Mesothelial cell of epicardium (in vitro differentiated cells): ENCODE measurements around the gene TRH. TPM values are rescaled to one million over a fixed set of nuclear protein-coding genes. Genes with fewer than 3 reads are reported as not detected.
"Not testable (repeated sequence)": the region's sequence is repeated elsewhere in the genome, so short reads cannot be mapped to it uniquely, and the experiment has no call there.

Source experiments
- DNase-seq, 2 experiments: peaks; one replicate each; pipeline ENCODE4 v3.0.0; 2021; ENCODE audit warnings: low spot score in 2 of 2; ENCODE audit not compliant: unreplicated experiment in 2 of 2
- H3K27ac Mint-ChIP-seq: 2 replicates; pipeline ENCODE4 v1.8.0; 2021; ENCODE audit warnings: mixed read lengths
- H3K27me3 Mint-ChIP-seq: 2 replicates; pipeline ENCODE4 v1.8.0; 2021; ENCODE audit warnings: low read depth, mixed read lengths
- H3K36me3 Mint-ChIP-seq: 2 replicates; pipeline ENCODE4 v1.8.0; 2021; ENCODE audit warnings: mixed read lengths
- H3K4me1 Mint-ChIP-seq: 2 replicates; pipeline ENCODE4 v1.8.0; 2021; ENCODE audit warnings: mixed read lengths
- H3K4me3 Mint-ChIP-seq: 2 replicates; pipeline ENCODE4 v1.8.0; 2021; ENCODE audit warnings: mild to moderate bottlenecking, moderate library complexity, mixed read lengths
- H3K9me3 Mint-ChIP-seq: 2 replicates; pipeline ENCODE4 v1.8.0; 2021; ENCODE audit warnings: mixed read lengths
- total RNA-seq: library from RNA; stranded (reverse); gene quantifications from 3 replicates; pipeline ENCODE4 v1.2.1, GENCODE V29; 2021
- TF ChIP-seq, protein P1 (sequence below): fragments of 200-600 bp; sonication (generic); IDR thresholded peaks from one replicate; pipeline ENCODE4 v1.5.0; 2021; ENCODE audit warnings: antibody characterized with exemption; ENCODE audit not compliant: unreplicated experiment

Gene TRH
- total RNA-seq, 1 donor from 2014 or later: 0.13 TPM

DNA sequence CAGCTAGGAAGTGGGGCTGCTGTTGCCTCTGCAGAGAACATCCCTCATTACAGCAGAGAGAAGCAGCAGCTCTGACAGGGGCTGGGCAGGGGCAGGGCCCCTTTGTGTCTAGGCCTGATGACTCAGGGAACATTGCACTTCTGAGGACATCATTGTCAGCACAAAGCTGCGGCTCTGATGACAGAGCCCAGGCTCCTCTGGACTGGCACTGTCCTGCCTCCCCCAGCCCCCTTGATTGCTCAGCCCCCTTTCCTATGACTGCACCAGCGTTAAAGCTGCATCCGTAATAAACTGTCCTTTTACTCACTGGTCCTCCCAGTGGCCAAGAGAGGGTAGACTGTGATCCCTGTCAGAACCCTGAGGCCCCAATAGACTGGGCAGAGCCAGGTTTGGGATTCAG, 18.3 kb downstream of the TRH start:
- H3K36me3 Mint-ChIP-seq: no peaks in the 10 kb centered on the region
- H3K27me3 Mint-ChIP-seq: peaks cover 53% of the 10 kb centered on the region
- no peaks in the 10 kb centered on the region for H3K9me3 Mint-ChIP-seq
- peaks cover 13% of the 10 kb centered on the region for H3K4me1 Mint-ChIP-seq
- no peak for DNase-seq
- TF ChIP-seq, protein P1, sequence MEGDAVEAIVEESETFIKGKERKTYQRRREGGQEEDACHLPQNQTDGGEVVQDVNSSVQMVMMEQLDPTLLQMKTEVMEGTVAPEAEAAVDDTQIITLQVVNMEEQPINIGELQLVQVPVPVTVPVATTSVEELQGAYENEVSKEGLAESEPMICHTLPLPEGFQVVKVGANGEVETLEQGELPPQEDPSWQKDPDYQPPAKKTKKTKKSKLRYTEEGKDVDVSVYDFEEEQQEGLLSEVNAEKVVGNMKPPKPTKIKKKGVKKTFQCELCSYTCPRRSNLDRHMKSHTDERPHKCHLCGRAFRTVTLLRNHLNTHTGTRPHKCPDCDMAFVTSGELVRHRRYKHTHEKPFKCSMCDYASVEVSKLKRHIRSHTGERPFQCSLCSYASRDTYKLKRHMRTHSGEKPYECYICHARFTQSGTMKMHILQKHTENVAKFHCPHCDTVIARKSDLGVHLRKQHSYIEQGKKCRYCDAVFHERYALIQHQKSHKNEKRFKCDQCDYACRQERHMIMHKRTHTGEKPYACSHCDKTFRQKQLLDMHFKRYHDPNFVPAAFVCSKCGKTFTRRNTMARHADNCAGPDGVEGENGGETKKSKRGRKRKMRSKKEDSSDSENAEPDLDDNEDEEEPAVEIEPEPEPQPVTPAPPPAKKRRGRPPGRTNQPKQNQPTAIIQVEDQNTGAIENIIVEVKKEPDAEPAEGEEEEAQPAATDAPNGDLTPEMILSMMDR: no peak
- no peak overlapping the region for H3K4me3 Mint-ChIP-seq
- no peak overlapping the region for H3K27ac Mint-ChIP-seq

DNA sequence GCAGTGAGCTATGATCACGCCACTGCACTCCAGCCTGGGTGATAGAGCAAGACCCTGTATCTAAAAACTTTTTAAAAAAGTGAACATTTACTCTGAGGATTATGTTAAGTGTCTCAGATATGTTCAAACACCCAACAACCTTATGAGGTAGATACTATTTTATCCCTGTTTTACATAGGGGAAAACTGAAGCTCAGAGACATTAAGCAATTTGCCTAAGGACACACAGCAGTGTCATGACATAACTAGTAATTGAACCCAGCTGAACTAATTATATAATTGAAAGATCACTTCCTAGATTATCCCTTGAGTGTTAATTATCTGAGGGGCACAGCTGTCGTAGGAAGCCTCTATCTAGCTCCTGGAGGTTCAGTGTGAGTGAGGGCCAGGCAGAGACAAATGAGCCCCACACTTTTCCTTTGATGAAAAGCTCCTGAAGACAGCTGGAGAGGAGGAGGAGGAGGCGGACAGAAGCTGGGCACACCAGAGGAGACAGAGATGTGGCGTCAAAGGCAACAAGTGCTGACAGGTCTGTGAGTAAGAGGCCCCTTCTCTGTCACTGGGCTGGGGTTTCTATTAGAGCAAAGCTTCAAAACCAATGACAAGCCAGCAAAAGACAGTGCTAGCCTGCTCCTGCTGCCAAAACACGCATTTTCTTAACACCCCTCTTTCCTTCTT, 20.5 kb downstream of the TRH start:
- H3K4me3 Mint-ChIP-seq: no peak overlapping the region
- peaks cover 62% of the 10 kb centered on the region for H3K27me3 Mint-ChIP-seq
- H3K4me1 Mint-ChIP-seq: peaks cover 4% of the 10 kb centered on the region
- H3K27ac Mint-ChIP-seq: no peak overlapping the region
- TF ChIP-seq, protein P1: no peak
- no peak for DNase-seq
- no peaks in the 10 kb centered on the region for H3K36me3 Mint-ChIP-seq
- H3K9me3 Mint-ChIP-seq: no peaks in the 10 kb centered on the region

DNA sequence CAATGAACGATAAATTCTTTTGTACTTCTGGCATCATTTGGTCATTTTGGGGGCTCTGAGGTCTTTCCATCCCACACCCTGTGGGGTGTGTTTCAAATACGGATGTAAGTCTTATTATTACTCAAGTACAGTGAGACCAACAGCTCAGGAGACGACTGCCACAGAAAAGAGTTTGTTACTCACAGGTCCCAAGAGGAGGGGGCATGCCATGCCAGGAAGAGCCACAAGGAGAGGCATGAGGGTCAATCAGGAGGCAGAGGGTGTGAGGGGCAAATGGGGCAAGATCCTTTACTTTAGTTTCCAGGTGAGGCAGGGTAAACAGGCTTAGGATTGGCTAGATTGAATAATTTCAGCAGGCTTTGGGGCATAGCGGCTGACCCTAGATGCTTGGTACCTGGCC, 21.6 kb downstream of the TRH start:
- TF ChIP-seq, protein P1: no peak
- no peak for DNase-seq
- Mint-ChIP-seq H3K27me3 (peaks cover 72% of the 10 kb centered on the region), H3K4me3 (no peak overlapping the region), H3K36me3 (no peaks in the 10 kb centered on the region), H3K9me3 (no peaks in the 10 kb centered on the region), H3K4me1 (peaks cover 2% of the 10 kb centered on the region), H3K27ac (no peak overlapping the region)

GRCh38 chr3:129999176-129999575, 24.7 kb downstream of the TRH start:
- not testable (repeated sequence) for H3K36me3 Mint-ChIP-seq, H3K4me1 Mint-ChIP-seq, H3K4me3 Mint-ChIP-seq, DNase-seq, H3K27ac Mint-ChIP-seq, H3K9me3 Mint-ChIP-seq
- peaks cover 70% of the 10 kb centered on the region for H3K27me3 Mint-ChIP-seq

- not testable (repeated sequence) for H3K4me1 Mint-ChIP-seq, H3K36me3 Mint-ChIP-seq, H3K9me3 Mint-ChIP-seq, H3K27ac Mint-ChIP-seq
- TF ChIP-seq, protein P1: peak; percentile 58
- DNase-seq: peak; percentile 60 to 88
- Mint-ChIP-seq H3K4me3 (peak overlapping the region; percentile 52), H3K27me3 (peaks cover 62% of the 10 kb centered on the region)
Observed at GRCh38 chr3:130002666-130003598, 28.4 kb downstream of the TRH start.

GRCh38 chr3:130010556-130010955, 36.0 kb downstream of the TRH start:
- Mint-ChIP-seq H3K9me3 (peaks cover 5% of the 10 kb centered on the region), H3K27me3 (peaks cover 46% of the 10 kb centered on the region), H3K4me1 (no peaks in the 10 kb centered on the region), H3K27ac (no peak overlapping the region), H3K4me3 (no peak overlapping the region), H3K36me3 (no peaks in the 10 kb centered on the region)
- no peak for DNase-seq
- TF ChIP-seq, protein P1: no peak

GRCh38 chr3:130012108-130012507, 37.6 kb downstream of the TRH start:
- DNase-seq, H3K4me3 Mint-ChIP-seq, H3K36me3 Mint-ChIP-seq, H3K4me1 Mint-ChIP-seq, H3K9me3 Mint-ChIP-seq, H3K27ac Mint-ChIP-seq: not testable (repeated sequence)
- peaks cover 45% of the 10 kb centered on the region for H3K27me3 Mint-ChIP-seq

DNA sequence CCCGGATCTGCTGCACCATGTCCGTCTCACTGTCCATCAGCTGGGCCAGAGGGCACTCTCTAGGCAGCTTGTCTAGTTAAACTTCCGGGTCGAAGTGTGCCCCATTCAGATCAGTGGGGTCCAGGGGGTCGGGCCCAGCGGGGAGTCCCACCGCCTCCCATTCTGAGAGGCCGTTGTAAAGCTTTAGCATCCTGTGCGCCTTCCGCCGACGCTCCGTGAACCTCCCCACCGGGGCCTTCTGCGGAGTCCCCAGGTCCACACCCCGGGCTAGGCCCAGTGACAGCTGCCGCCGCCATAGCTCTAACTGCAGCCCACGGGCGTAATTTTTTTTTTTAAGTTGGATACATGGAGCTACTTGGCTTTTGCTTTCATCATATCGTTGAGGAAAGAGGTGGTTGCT, 38.7 kb downstream of the TRH start:
- not testable (repeated sequence) for H3K27ac Mint-ChIP-seq, DNase-seq, H3K4me3 Mint-ChIP-seq, H3K4me1 Mint-ChIP-seq, H3K36me3 Mint-ChIP-seq, H3K9me3 Mint-ChIP-seq
- peaks cover 42% of the 10 kb centered on the region for H3K27me3 Mint-ChIP-seq
